ENCODE data around the gene PRPF19. TPM values are rescaled to one million over a fixed set of nuclear protein-coding genes. Genes with fewer than 3 reads are reported as not detected.

Gene PRPF19
- total and polyA plus RNA-seq, 2 experiments from 2014 or later: 19.1 to 58.9 TPM

GRCh38 chr11:60851327-60852104, 54.9 kb downstream of the PRPF19 start:
- Histone ChIP-seq H3K27ac (no peak overlapping the region), H3K9me2 (ENCODE audit: insufficient read depth) (no peaks in the 10 kb centered on the region), H3K79me2 (ENCODE audit: insufficient read depth) (peaks cover 7% of the 10 kb centered on the region; the same call in 1 of the 2 replicates), H3K9ac (no peak overlapping the region), H3K27me3 (replicated peaks; ENCODE audit: insufficient read depth) (no peaks in the 10 kb centered on the region), H3K36me3 (ENCODE audit: low read depth) (no peaks in the 10 kb centered on the region; the same call in 1 of the 2 replicates), H3K4me2 (ENCODE audit: unreplicated experiment) (no peak overlapping the region), H3K4me1 (ENCODE audit: insufficient read depth) (no peaks in the 10 kb centered on the region), H2AFZ (no peak overlapping the region), H3F3A (ENCODE audit: insufficient read depth) (no peaks in the 10 kb centered on the region), H4K20me1 (ENCODE audit: insufficient read depth) (no peaks in the 10 kb centered on the region), H3K9me3 (ENCODE audit: low read depth) (no peaks in the 10 kb centered on the region), H3K4me3 (no peak overlapping the region)
- in situ Hi-C loops (cut with MboI): no loop called here
- WGBS, 2 experiments (ENCODE audit: low coverage in 1 of 2, low lambda C conversion rate in 2 of 2, missing lambda C conversion rate in 2 of 2): 89 to 95% methylated on average over 17 of the region's 17 CpGs
- TF ChIP-seq EZH2 (IDR thresholded peaks at IDR 0.05; ENCODE audit: insufficient read depth, poor library complexity, severe bottlenecking) (no peak), EZH2phosphoT487 (IDR thresholded peaks at IDR 0.05; ENCODE audit: insufficient read depth, low read depth) (no peak)
- DNase-seq: no peak

DNA sequence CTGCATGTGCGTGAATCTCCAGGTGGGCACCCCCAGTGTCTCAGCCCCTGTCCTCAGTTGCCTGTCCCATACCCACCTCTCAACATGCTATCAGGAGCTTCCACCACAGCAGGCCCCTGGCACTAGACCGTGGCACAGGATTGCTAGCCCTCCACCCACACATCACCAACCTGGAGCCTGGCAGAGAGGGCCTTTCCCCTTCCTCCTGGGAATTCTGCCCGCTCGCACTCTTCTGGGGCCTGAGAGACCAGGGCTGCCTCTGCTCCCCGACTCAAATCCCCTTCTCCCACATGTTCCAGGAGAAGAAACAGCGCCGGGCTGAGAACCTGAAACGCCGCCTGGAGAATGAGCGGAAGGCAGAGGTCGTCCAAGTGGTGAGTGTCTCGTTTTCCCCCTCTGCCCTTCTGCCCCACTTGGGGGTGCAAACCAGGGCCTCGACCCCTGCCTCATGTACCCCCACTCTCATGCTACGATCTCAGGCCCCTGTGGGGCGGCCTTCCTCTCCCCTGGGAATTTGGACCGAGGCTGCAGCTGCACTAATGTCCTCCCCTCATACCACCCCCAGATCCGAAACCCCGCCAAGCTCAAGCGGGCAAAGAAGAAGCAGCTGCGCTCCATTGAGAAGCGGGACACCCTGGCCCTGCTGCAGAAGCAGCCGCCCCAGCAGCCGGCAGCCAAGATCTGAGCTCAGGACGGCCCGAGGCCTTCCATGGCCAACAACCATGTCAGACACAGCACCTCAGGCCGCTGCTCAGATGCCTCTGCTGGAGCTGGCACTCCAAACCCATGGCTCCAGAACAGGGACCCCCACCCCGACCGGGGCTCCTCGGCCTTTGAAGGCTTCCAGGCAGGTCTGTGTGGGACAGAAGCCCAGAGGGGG, 56.5 kb downstream of the PRPF19 start:
- TF ChIP-seq EZH2 (IDR thresholded peaks at IDR 0.05; ENCODE audit: insufficient read depth, poor library complexity, severe bottlenecking) (no peak), EZH2phosphoT487 (IDR thresholded peaks at IDR 0.05; ENCODE audit: insufficient read depth, low read depth) (no peak)
- 90 to 91% methylated on average over 22 to 29 of the region's 29 CpGs for WGBS, 2 experiments (ENCODE audit: low coverage in 1 of 2, low lambda C conversion rate in 2 of 2, missing lambda C conversion rate in 2 of 2)
- Histone ChIP-seq H3K36me3 (ENCODE audit: low read depth) (no peaks in the 10 kb centered on the region; the same call in 1 of the 2 replicates), H3K79me2 (ENCODE audit: insufficient read depth) (peaks cover 23% of the 10 kb centered on the region), H3K4me3 (no peak overlapping the region), H3K4me1 (ENCODE audit: insufficient read depth) (peaks cover 2% of the 10 kb centered on the region; the same call in 1 of the 2 replicates), H3K9me3 (ENCODE audit: low read depth) (no peaks in the 10 kb centered on the region), H3F3A (ENCODE audit: insufficient read depth) (no peaks in the 10 kb centered on the region), H2AFZ (no peak overlapping the region), H3K27me3 (replicated peaks; ENCODE audit: insufficient read depth) (no peaks in the 10 kb centered on the region), H3K9me2 (ENCODE audit: insufficient read depth) (no peaks in the 10 kb centered on the region), H3K9ac (no peak overlapping the region), H3K27ac (no peak overlapping the region), H3K4me2 (ENCODE audit: unreplicated experiment) (no peak overlapping the region), H4K20me1 (ENCODE audit: insufficient read depth) (no peaks in the 10 kb centered on the region)
- DNase-seq: no peak
- in situ Hi-C loops (cut with MboI): no loop called here

- H3K27me3 ChIP-seq (replicated peaks; ENCODE audit: insufficient read depth): no peaks in the 10 kb centered on the region
- no peak overlapping the region for H3K4me2 ChIP-seq (ENCODE audit: unreplicated experiment)
- DNase-seq: no peak
- no peaks in the 10 kb centered on the region for H3K9me3 ChIP-seq (ENCODE audit: low read depth)
- in situ Hi-C loops (cut with MboI): no loop called here
- H4K20me1 ChIP-seq (ENCODE audit: insufficient read depth): no peaks in the 10 kb centered on the region
- peaks cover 13% of the 10 kb centered on the region for H3K4me1 ChIP-seq (ENCODE audit: insufficient read depth)
- no peak overlapping the region for H3K4me3 ChIP-seq
- WGBS, 2 experiments (ENCODE audit: low coverage in 1 of 2, low lambda C conversion rate in 2 of 2, missing lambda C conversion rate in 2 of 2): 88 to 89% methylated on average over 10 of the region's 10 CpGs
- no peak overlapping the region for H3K9ac ChIP-seq
- no peaks in the 10 kb centered on the region; the same call in 1 of the 2 replicates for H3K36me3 ChIP-seq (ENCODE audit: low read depth)
- no peak overlapping the region for H2AFZ ChIP-seq
- peaks cover 34% of the 10 kb centered on the region for H3K79me2 ChIP-seq (ENCODE audit: insufficient read depth)
- TF ChIP-seq EZH2 (IDR thresholded peaks at IDR 0.05; ENCODE audit: insufficient read depth, poor library complexity, severe bottlenecking) (no peak), EZH2phosphoT487 (IDR thresholded peaks at IDR 0.05; ENCODE audit: insufficient read depth, low read depth) (no peak)
- H3F3A ChIP-seq (ENCODE audit: insufficient read depth): no peaks in the 10 kb centered on the region
- no peak overlapping the region for H3K27ac ChIP-seq
- no peaks in the 10 kb centered on the region for H3K9me2 ChIP-seq (ENCODE audit: insufficient read depth)
Measured at GRCh38 chr11:60848714-60849151, 57.7 kb downstream of the PRPF19 start.

DNA sequence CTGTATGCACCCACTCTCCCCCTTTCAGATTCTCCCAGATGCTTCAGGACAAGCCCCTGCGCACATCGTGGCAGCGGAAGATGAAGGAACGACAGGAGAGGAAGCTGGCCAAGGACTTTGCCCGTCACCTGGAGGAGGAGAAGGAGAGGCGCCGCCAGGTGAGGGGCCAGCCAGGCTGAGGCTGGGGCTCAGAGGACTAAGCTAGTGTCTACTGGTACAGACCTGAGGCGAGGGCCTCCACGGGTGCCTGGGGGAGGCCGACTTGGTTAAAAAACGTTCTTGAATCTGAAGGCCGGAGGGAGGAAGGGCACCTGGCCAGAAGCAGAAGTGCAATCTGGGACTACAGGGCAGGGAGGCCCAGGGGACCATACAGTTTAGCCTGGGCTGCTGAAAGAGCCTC, 58.5 kb downstream of the PRPF19 start:
- in situ Hi-C loops (cut with MboI): no loop called here
- Histone ChIP-seq H3K4me1 (ENCODE audit: insufficient read depth) (peaks cover 21% of the 10 kb centered on the region), H3K27me3 (replicated peaks; ENCODE audit: insufficient read depth) (no peaks in the 10 kb centered on the region), H3K4me2 (ENCODE audit: unreplicated experiment) (no peak overlapping the region), H3K4me3 (no peak overlapping the region), H3F3A (ENCODE audit: insufficient read depth) (no peaks in the 10 kb centered on the region), H3K27ac (no peak overlapping the region), H3K79me2 (ENCODE audit: insufficient read depth) (peaks cover 43% of the 10 kb centered on the region), H3K36me3 (ENCODE audit: low read depth) (no peaks in the 10 kb centered on the region; the same call in 1 of the 2 replicates), H3K9ac (no peak overlapping the region), H3K9me2 (ENCODE audit: insufficient read depth) (no peaks in the 10 kb centered on the region), H3K9me3 (ENCODE audit: low read depth) (no peaks in the 10 kb centered on the region), H2AFZ (no peak overlapping the region), H4K20me1 (ENCODE audit: insufficient read depth) (no peaks in the 10 kb centered on the region)
- WGBS, 2 experiments (ENCODE audit: low coverage in 1 of 2, low lambda C conversion rate in 2 of 2, missing lambda C conversion rate in 2 of 2): 89 to 94% methylated on average over 9 to 12 of the region's 12 CpGs
- no peak for DNase-seq
- no peak for TF ChIP-seq EZH2 (IDR thresholded peaks at IDR 0.05; ENCODE audit: insufficient read depth, poor library complexity, severe bottlenecking)
- no peak for TF ChIP-seq EZH2phosphoT487 (IDR thresholded peaks at IDR 0.05; ENCODE audit: insufficient read depth, low read depth)

All from GM23248 (cell line).